HepG2 (cell line): ENCODE results near the gene SLC22A23. TPM values are rescaled to one million over a fixed set of nuclear protein-coding genes. Genes with fewer than 3 reads are reported as not detected.
A peak's percentile ranks its signal among the peaks of the same experiment; 100 is the strongest.

Experiments
- AGO2 ChIP-seq: fragments of 200-400 bp; formaldehyde crosslinking; optimal IDR thresholded peaks from 2 replicates; pipeline ENCODE3; 2017; ENCODE audit warnings: mild to moderate bottlenecking, low read depth, low read length, moderate library complexity
- ASH2L ChIP-seq: fragments of 300-600, 200-600 bp; sonication (generic); IDR thresholded peaks from 2 replicates; pipeline ENCODE4 v1.7.0; 2017; ENCODE audit warnings: low read depth, mild to moderate bottlenecking, moderate library complexity, mixed read lengths, low read length; ENCODE audit not compliant: insufficient read length
- IRX3 ChIP-seq: sonication (generic); formaldehyde crosslinking; IDR thresholded peaks from 2 replicates; pipeline ENCODE4 v1.8.1; 2023; ENCODE audit warnings: mild to moderate bottlenecking, low read depth, missing genetic modification reagents, borderline replicate concordance
- ISX ChIP-seq: sonication (generic); formaldehyde crosslinking; conservative IDR thresholded peaks from 2 replicates; pipeline ENCODE4 v1.5.0; 2020; ENCODE audit warnings: missing genetic modification reagents
- NCOA5 ChIP-seq: sonication (generic); formaldehyde crosslinking; IDR thresholded peaks from 2 replicates; pipeline ENCODE4 v1.4.0; 2020; ENCODE audit warnings: missing genetic modification reagents
- NKX3-1 ChIP-seq: sonication (generic); formaldehyde crosslinking; IDR thresholded peaks from 2 replicates; pipeline ENCODE4 v1.5.0; 2020; ENCODE audit warnings: missing genetic modification reagents
- PPARG ChIP-seq: conservative IDR thresholded peaks from 2 replicates; pipeline ENCODE4 v1.6.1; 2016; ENCODE audit warnings: missing biosample characterization, missing genetic modification reagents
- TAF1 ChIP-seq: sonication (generic); formaldehyde crosslinking; IDR thresholded peaks from 2 replicates; pipeline ENCODE4 v1.4.0; 2020; ENCODE audit warnings: missing genetic modification reagents
- ZEB1 ChIP-seq: IDR thresholded peaks from 2 replicates; pipeline ENCODE4 v1.6.1; 2012; ENCODE audit warnings: mild to moderate bottlenecking, low read depth, inconsistent platforms; ENCODE audit not compliant: insufficient replicate concordance
- ZIK1 ChIP-seq: sonication (generic); formaldehyde crosslinking; IDR thresholded peaks from 2 replicates; pipeline ENCODE4 v1.5.0; 2020; ENCODE audit warnings: mild to moderate bottlenecking, low read depth, missing genetic modification reagents, borderline replicate concordance
- ZMYM2 ChIP-seq: sonication (generic); formaldehyde crosslinking; IDR thresholded peaks from 2 replicates; pipeline ENCODE4 v1.8.0; 2022; ENCODE audit warnings: mild to moderate bottlenecking, missing genetic modification reagents
- ZNF224 ChIP-seq: sonication (generic); formaldehyde crosslinking; IDR thresholded peaks from 2 replicates; pipeline ENCODE4 v1.5.0; 2020; ENCODE audit warnings: mild to moderate bottlenecking, missing genetic modification reagents
- ZNF333 ChIP-seq: sonication (generic); formaldehyde crosslinking; IDR thresholded peaks from 2 replicates; pipeline ENCODE4 v1.4.0; 2020; ENCODE audit warnings: mild to moderate bottlenecking, missing genetic modification reagents, borderline replicate concordance
- ZNF354B ChIP-seq: sonication (generic); formaldehyde crosslinking; IDR thresholded peaks from 2 replicates; pipeline ENCODE4 v1.8.0; 2022; ENCODE audit warnings: mild to moderate bottlenecking, missing genetic modification reagents
- ZNF44 ChIP-seq: sonication (generic); formaldehyde crosslinking; IDR thresholded peaks from 2 replicates; pipeline ENCODE4 v1.5.1; 2020; ENCODE audit warnings: mild to moderate bottlenecking, missing genetic modification reagents
- ZNF616 ChIP-seq: sonication (generic); formaldehyde crosslinking; IDR thresholded peaks from 2 replicates; pipeline ENCODE4 v1.5.0; 2020; ENCODE audit warnings: low read depth, mild to moderate bottlenecking, missing genetic modification reagents
- ZNF816 ChIP-seq: sonication (generic); formaldehyde crosslinking; IDR thresholded peaks from 2 replicates; pipeline ENCODE4 v1.8.0; 2022; ENCODE audit warnings: missing genetic modification reagents, mild to moderate bottlenecking, borderline replicate concordance
- polyA plus RNA-seq, 8 experiments: library from polyadenylated mRNA; depleted of rRNA in 3 of 8; stranded (reverse) in 7 of 8; unstranded in 1 of 8; fragments of >200 nt; fragmentation: Illumina TruSeq in 4 of 8; extraction: Trizol in 4 of 8; gene quantifications; 2 replicates each; pipeline versions ENCODE4 v1.2.1 to v1.2.3, GENCODE V29; 2011 to 2016; ENCODE audit warnings: low read depth in 4 of 8, missing spikeins in 1 of 8, mixed read lengths in 1 of 8; ENCODE audit not compliant: insufficient read depth in 1 of 8
- total RNA-seq, 5 experiments: library from RNA; depleted of rRNA; stranded (reverse); fragments of >200 nt; fragmentation: Illumina TruSeq; extraction: Trizol; gene quantifications; 2 replicates each; pipeline ENCODE4 v1.2.3, GENCODE V29; 2016; ENCODE audit warnings: low read depth in 1 of 5
- TF ChIP-seq, protein P1 (sequence below): sonication (generic); formaldehyde crosslinking; IDR thresholded peaks from 2 replicates; pipeline ENCODE4 v1.4.0; 2020; ENCODE audit warnings: missing genetic modification reagents
- TF ChIP-seq, protein P2 (sequence below): sonication (generic); formaldehyde crosslinking; IDR thresholded peaks from 2 replicates; pipeline ENCODE4 v1.4.0; 2020; ENCODE audit warnings: mild to moderate bottlenecking, missing genetic modification reagents, borderline replicate concordance
- TF ChIP-seq, protein P3 (sequence below): sonication (generic); formaldehyde crosslinking; IDR thresholded peaks from 2 replicates; pipeline ENCODE4 v1.4.0; 2020; ENCODE audit warnings: mild to moderate bottlenecking, missing genetic modification reagents
- TF ChIP-seq, protein P4 (sequence below): sonication (generic); formaldehyde crosslinking; IDR thresholded peaks from 2 replicates; pipeline ENCODE4 v1.4.0; 2020; ENCODE audit warnings: missing genetic modification reagents

Gene SLC22A23
- total and polyA plus RNA-seq, 2 of the 13 experiments (the other 11 are each of a cell fraction or from before 2014, with no cell fraction given) = 11.8 to 17.5 TPM

DNA sequence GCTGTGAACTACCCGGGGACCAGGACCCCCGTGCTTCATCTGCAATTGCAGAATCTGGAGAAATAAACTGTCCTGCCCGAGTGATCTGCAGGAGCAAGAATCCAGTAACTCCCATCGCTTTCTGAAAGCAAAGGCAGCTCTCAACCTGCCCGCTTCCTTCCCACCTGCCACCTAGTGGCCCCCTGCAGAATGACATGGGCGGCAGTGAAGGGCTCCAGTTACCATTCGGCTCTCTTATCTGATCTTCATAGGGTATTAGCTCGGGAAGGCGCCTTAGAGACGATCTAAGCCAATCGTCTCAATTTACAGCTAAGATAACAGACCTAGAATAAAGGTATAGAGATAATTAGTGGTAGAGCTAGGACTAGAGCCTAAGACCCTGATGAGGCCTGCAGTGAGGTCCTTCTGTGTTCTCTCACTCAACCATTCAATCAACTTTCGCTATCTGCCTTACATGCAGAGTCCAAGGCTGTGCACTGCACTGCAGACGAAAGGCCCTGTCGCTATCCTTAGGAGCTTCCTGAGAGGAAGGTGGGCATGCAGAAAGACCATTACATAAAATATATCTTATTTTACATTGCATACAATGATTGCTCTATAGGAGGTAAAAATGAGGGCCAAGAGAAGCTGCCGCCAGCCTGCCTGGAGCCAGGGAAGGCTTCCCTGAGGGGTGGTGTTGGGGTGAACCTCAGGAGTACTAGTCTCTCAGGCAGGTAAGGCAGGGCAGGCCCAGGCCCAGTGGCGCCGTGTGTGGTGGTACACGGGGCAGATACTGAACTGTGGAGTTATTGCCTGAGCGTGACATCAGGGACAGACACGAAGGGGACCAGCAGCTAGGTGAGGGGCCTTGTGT, 205.2 kb downstream of the SLC22A23 start (continued):
- TF ChIP-seq ZNF224 (CRISPR knock-in tag) (0 out of 2 replicates have a peak, but pooled peaks have one; percentile 58), AGO2 (no peak), PPARG (CRISPR knock-in tag) (peak; percentile 73), ZNF333 (CRISPR knock-in tag) (no peak), NCOA5 (CRISPR knock-in tag) (no peak), ZNF816 (CRISPR knock-in tag) (no peak), ZNF44 (peak; percentile 79; the same call in 1 of the 2 replicates), ZIK1 (CRISPR knock-in tag) (no peak), ISX (no peak), ZMYM2 (CRISPR knock-in tag) (no peak), ZNF354B (CRISPR knock-in tag) (no peak), TAF1 (no peak), ZEB1 (no peak), NKX3-1 (CRISPR knock-in tag) (no peak), IRX3 (CRISPR knock-in tag) (no peak), ASH2L (no peak), ZNF616 (no peak)
- TF ChIP-seq, protein P1, sequence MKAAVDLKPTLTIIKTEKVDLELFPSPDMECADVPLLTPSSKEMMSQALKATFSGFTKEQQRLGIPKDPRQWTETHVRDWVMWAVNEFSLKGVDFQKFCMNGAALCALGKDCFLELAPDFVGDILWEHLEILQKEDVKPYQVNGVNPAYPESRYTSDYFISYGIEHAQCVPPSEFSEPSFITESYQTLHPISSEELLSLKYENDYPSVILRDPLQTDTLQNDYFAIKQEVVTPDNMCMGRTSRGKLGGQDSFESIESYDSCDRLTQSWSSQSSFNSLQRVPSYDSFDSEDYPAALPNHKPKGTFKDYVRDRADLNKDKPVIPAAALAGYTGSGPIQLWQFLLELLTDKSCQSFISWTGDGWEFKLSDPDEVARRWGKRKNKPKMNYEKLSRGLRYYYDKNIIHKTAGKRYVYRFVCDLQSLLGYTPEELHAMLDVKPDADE = no peak
- TF ChIP-seq, protein P2, sequence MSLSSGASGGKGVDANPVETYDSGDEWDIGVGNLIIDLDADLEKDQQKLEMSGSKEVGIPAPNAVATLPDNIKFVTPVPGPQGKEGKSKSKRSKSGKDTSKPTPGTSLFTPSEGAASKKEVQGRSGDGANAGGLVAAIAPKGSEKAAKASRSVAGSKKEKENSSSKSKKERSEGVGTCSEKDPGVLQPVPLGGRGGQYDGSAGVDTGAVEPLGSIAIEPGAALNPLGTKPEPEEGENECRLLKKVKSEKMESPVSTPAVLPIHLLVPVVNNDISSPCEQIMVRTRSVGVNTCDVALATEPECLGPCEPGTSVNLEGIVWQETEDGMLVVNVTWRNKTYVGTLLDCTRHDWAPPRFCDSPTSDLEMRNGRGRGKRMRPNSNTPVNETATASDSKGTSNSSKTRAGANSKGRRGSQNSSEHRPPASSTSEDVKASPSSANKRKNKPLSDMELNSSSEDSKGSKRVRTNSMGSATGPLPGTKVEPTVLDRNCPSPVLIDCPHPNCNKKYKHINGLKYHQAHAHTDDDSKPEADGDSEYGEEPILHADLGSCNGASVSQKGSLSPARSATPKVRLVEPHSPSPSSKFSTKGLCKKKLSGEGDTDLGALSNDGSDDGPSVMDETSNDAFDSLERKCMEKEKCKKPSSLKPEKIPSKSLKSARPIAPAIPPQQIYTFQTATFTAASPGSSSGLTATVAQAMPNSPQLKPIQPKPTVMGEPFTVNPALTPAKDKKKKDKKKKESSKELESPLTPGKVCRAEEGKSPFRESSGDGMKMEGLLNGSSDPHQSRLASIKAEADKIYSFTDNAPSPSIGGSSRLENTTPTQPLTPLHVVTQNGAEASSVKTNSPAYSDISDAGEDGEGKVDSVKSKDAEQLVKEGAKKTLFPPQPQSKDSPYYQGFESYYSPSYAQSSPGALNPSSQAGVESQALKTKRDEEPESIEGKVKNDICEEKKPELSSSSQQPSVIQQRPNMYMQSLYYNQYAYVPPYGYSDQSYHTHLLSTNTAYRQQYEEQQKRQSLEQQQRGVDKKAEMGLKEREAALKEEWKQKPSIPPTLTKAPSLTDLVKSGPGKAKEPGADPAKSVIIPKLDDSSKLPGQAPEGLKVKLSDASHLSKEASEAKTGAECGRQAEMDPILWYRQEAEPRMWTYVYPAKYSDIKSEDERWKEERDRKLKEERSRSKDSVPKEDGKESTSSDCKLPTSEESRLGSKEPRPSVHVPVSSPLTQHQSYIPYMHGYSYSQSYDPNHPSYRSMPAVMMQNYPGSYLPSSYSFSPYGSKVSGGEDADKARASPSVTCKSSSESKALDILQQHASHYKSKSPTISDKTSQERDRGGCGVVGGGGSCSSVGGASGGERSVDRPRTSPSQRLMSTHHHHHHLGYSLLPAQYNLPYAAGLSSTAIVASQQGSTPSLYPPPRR (CRISPR knock-in tag) = no peak
- TF ChIP-seq, protein P3, sequence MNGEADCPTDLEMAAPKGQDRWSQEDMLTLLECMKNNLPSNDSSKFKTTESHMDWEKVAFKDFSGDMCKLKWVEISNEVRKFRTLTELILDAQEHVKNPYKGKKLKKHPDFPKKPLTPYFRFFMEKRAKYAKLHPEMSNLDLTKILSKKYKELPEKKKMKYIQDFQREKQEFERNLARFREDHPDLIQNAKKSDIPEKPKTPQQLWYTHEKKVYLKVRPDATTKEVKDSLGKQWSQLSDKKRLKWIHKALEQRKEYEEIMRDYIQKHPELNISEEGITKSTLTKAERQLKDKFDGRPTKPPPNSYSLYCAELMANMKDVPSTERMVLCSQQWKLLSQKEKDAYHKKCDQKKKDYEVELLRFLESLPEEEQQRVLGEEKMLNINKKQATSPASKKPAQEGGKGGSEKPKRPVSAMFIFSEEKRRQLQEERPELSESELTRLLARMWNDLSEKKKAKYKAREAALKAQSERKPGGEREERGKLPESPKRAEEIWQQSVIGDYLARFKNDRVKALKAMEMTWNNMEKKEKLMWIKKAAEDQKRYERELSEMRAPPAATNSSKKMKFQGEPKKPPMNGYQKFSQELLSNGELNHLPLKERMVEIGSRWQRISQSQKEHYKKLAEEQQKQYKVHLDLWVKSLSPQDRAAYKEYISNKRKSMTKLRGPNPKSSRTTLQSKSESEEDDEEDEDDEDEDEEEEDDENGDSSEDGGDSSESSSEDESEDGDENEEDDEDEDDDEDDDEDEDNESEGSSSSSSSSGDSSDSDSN (CRISPR knock-in tag) = no peak
- TF ChIP-seq, protein P4, sequence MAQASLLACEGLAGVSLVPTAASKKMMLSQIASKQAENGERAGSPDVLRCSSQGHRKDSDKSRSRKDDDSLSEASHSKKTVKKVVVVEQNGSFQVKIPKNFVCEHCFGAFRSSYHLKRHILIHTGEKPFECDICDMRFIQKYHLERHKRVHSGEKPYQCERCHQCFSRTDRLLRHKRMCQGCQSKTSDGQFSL (CRISPR knock-in tag) = no peak
